H1 (cell line): ENCODE results near the gene JTB. TPM values are rescaled to one million over a fixed set of nuclear protein-coding genes. Genes with fewer than 3 reads are reported as not detected.

Source experiments
- BACH1 ChIP-seq: IDR thresholded peaks from 2 replicates; pipeline ENCODE4 v1.6.1; 2012; ENCODE audit warnings: low read length, improper control_type of control experiment
- BRCA1 ChIP-seq: IDR thresholded peaks from 2 replicates; pipeline ENCODE4 v1.6.1; 2012; ENCODE audit warnings: low read depth, low read length, improper control_type of control experiment
- CHD7 ChIP-seq: fragments of 300-600 bp; sonication (generic); IDR thresholded peaks from 2 replicates; pipeline ENCODE4 v1.7.1; 2012; ENCODE audit warnings: low read length, moderate library complexity, mild to moderate bottlenecking, inconsistent platforms; ENCODE audit not compliant: insufficient replicate concordance
- CTBP2 ChIP-seq: IDR thresholded peaks from 2 replicates; pipeline ENCODE4 v1.7.0; 2011; ENCODE audit warnings: borderline replicate concordance, mild to moderate bottlenecking, moderate library complexity, mixed read lengths, low read length; ENCODE audit not compliant: insufficient read depth, insufficient read length
- FOSL1 ChIP-seq: IDR thresholded peaks from 2 replicates; pipeline ENCODE4 v1.6.1; 2011; ENCODE audit warnings: mild to moderate bottlenecking, low read depth, low read length, moderate library complexity; ENCODE audit not compliant: insufficient read depth
- HDAC2 ChIP-seq, 2 experiments: fragments of 300-600 bp in 1 of 2; sonication (generic) in 1 of 2; IDR thresholded peaks; 2 replicates each; pipeline ENCODE4 v1.6.1; 2011 to 2012; ENCODE audit warnings: low read depth in 2 of 2, low read length in 2 of 2, mild to moderate bottlenecking in 2 of 2, moderate library complexity in 2 of 2, borderline replicate concordance in 1 of 2, inconsistent platforms in 1 of 2
- NRF1 ChIP-seq: IDR thresholded peaks from 2 replicates; pipeline ENCODE4 v1.6.1; 2011; ENCODE audit warnings: mild to moderate bottlenecking, low read depth, low read length, improper control_type of control experiment
- SIN3A ChIP-seq, 2 experiments: IDR thresholded peaks in 1 of 2; conservative IDR thresholded peaks in 1 of 2; 2 replicates each; pipeline ENCODE4 v1.6.1; 2011 to 2012; ENCODE audit warnings: low read length in 2 of 2, improper control_type of control experiment in 1 of 2, low read depth in 1 of 2, mild to moderate bottlenecking in 1 of 2
- SIRT6 ChIP-seq: IDR thresholded peaks from one replicate; pipeline ENCODE4 v1.7.1; 2012; ENCODE audit warnings: low read length, inconsistent platforms
- polyA plus RNA-seq, 7 experiments: library from polyadenylated mRNA; depleted of rRNA in 3 of 7; stranded (reverse) in 5 of 7; unstranded in 2 of 7; fragments of >200 nt in 5 of 7; fragments of 200-250 nt in 2 of 7; gene quantifications; 1 replicate in 5 of 7; 2 replicates in 1 of 7; 4 replicates in 1 of 7; pipeline versions ENCODE4 v1.2.1 to v1.2.3, GENCODE V29; 2011 to 2013; ENCODE audit warnings: missing spikeins in 2 of 7, mixed read lengths in 2 of 7
- total RNA-seq: library from RNA; stranded (reverse); fragmentation: NEBNext Ultra II Directional; extraction: Animal tissue kit (Norgen Biotek cat#: 25700); gene quantifications from 2 replicates; pipeline ENCODE4 v1.2.1, GENCODE V29; 2021

Gene JTB
- total and polyA plus RNA-seq, 2 of the 8 experiments (the other 6 are each of a cell fraction or from before 2014, with no cell fraction given): 91.1 to 122 TPM

DNA sequence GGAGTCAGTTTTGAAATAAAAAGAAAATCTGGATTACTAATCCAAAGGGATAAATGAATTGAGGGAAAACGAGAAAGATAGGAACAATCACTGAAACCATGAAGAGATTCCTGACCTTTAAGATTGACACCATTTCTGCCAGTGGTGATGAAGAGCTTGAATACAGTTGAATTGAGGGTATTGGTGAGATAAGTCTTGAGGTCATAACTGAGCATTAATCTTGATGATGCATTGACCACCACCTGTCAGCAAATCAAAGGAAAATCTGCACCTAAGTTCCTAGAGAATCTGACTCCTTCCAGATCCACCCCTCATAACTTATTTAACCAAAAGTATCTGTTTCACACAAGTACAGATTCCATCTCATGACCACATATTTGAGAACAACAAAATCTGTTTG, 34.7 kb upstream of the JTB start (continued):
- TF ChIP-seq CHD7: no peak
- TF ChIP-seq FOSL1: no peak
- TF ChIP-seq CTBP2: no peak
- TF ChIP-seq SIRT6: no peak
- TF ChIP-seq HDAC2 (IDR thresholded peaks at IDR 0.05; ENCODE audit: borderline replicate concordance in 1 of 2, low read depth in 2 of 2, low read length in 2 of 2): no peak
- no peak for TF ChIP-seq NRF1
- TF ChIP-seq BACH1: no peak
- no peak for TF ChIP-seq SIN3A (conservative IDR thresholded peaks at IDR 0.05 in 1 of 2, IDR thresholded peaks at IDR 0.05 in 1 of 2; ENCODE audit: low read depth in 1 of 2, low read length in 2 of 2)
- TF ChIP-seq BRCA1: no peak
